GM06990 (cell line): ENCODE results near the gene CBX2.

Experiments
- DNase-seq: peaks from one replicate; pipeline ENCODE4 v3.0.0-alpha.2; 2011; ENCODE audit not compliant: insufficient read length; ENCODE audit errors: extremely low read depth
- H3K27me3 ChIP-seq: replicated peaks from 2 replicates; pipeline ENCODE4 v1.6.0; 2011; ENCODE audit warnings: low read length; ENCODE audit not compliant: control insufficient read depth, insufficient read depth
- H3K36me3 ChIP-seq: 2 replicates; pipeline ENCODE4 v1.5.1; 2011; ENCODE audit warnings: low read length; ENCODE audit not compliant: control insufficient read depth, insufficient read depth
- H3K4me3 ChIP-seq: replicated peaks from 2 replicates; pipeline ENCODE4 v1.5.1; 2011; ENCODE audit warnings: low read depth, mild to moderate bottlenecking, control low read depth, low read length
- TF ChIP-seq, protein P1 (sequence below): IDR thresholded peaks from 2 replicates; pipeline ENCODE4 v1.5.1; 2011; ENCODE audit warnings: low read length, control low read depth, mild to moderate bottlenecking, inconsistent platforms; ENCODE audit not compliant: insufficient read depth, poor library complexity, severe bottlenecking

Gene CBX2

DNA sequence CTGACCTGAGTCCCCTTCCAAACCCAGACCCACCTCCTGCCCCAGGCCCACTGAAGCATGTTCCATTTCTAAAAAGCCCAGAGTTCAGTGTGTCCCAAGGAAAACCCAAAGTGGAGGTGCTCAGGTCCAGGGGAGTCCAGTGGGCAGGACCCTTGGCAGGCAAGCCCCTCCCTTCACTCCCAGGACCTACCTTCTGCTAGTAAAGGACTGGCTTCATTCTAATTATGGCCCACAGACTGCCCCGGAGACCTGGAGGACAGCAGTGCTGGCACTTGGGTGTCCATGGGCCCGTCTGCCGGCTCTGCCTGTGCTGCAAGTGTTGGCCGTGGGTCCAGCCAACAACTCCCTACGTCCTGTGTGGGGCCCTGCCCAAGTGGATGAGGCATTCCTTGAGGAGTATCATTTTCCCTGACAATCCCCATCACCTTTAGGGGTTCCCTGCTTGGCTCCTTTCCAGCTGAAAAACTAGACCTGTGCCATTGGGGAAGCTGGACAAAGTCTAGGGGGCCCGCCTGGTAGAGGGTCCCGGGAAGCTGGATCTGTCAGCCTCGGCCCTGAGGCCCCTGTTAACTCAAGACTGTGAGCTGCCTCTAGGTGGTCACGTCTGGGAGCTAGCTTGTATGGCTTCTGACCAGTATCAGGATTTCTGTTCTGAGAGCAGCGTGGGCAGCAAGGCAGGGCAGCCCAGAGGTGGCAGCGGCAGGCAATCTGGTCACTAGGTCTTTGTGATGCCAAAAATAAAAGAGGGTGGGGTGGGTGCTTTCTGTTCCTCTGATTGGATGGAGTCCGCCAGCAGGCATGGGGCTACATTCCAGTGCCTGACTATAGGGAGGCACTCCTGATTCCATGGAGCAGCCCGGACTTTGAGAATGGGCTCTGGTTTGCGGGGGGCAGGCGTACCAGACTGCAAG lies 8.2 kb downstream of the CBX2 start:
- TF ChIP-seq, protein P1, sequence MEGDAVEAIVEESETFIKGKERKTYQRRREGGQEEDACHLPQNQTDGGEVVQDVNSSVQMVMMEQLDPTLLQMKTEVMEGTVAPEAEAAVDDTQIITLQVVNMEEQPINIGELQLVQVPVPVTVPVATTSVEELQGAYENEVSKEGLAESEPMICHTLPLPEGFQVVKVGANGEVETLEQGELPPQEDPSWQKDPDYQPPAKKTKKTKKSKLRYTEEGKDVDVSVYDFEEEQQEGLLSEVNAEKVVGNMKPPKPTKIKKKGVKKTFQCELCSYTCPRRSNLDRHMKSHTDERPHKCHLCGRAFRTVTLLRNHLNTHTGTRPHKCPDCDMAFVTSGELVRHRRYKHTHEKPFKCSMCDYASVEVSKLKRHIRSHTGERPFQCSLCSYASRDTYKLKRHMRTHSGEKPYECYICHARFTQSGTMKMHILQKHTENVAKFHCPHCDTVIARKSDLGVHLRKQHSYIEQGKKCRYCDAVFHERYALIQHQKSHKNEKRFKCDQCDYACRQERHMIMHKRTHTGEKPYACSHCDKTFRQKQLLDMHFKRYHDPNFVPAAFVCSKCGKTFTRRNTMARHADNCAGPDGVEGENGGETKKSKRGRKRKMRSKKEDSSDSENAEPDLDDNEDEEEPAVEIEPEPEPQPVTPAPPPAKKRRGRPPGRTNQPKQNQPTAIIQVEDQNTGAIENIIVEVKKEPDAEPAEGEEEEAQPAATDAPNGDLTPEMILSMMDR, result no peak
- DNase-seq, result no peak
- Histone ChIP-seq H3K27me3 (peaks cover 3% of the 10 kb centered on the region; the same call in 1 of the 2 replicates), H3K36me3 (no peaks in the 10 kb centered on the region), H3K4me3 (no peak overlapping the region)

DNA sequence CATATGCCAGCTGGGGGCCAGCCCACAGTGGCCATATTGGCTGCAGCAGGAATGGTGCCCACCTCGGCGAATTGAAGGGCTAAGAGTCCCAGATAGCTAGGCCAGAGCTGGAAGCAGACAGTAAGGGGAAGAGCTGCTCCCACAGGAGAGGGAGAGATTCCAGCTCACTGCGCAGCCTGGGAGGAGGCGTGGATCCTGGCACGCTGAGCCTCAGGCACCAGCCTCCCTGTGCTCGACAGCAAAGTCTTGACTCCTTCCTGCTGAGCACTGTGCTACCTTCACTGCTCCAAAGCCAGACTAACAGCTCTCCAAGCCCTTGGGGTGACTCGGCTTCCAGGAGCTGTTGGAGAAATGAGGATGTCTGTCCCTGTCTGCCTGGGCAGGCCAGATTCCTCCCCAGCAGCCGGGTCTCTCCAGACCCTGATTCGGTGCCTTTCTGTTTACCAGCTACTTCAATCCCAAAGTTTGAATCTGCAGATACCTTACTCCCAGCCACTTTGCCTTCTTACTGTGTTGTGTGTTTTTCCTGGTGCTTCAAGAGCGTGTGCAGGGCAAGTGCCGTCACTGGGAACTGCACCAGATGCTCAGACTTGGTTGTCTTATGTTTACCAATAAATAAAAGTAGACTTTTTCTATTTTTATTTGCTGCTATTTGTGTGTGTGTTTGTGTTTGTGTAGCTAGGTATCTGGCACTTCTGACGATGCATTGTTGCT lies 9.1 kb downstream of the CBX2 start:
- Histone ChIP-seq H3K36me3 (no peaks in the 10 kb centered on the region), H3K4me3 (no peak overlapping the region), H3K27me3 (peaks cover 3% of the 10 kb centered on the region; the same call in 1 of the 2 replicates)
- no peak for DNase-seq
- TF ChIP-seq, protein P1, result no peak

- no peak for DNase-seq
- TF ChIP-seq, protein P1, result no peak
- Histone ChIP-seq H3K36me3 (no peaks in the 10 kb centered on the region), H3K27me3 (peaks cover 3% of the 10 kb centered on the region; the same call in 1 of the 2 replicates), H3K4me3 (no peak overlapping the region)
Measured at GRCh38 chr17:79788455-79788854, 10.5 kb downstream of the CBX2 start.

DNA sequence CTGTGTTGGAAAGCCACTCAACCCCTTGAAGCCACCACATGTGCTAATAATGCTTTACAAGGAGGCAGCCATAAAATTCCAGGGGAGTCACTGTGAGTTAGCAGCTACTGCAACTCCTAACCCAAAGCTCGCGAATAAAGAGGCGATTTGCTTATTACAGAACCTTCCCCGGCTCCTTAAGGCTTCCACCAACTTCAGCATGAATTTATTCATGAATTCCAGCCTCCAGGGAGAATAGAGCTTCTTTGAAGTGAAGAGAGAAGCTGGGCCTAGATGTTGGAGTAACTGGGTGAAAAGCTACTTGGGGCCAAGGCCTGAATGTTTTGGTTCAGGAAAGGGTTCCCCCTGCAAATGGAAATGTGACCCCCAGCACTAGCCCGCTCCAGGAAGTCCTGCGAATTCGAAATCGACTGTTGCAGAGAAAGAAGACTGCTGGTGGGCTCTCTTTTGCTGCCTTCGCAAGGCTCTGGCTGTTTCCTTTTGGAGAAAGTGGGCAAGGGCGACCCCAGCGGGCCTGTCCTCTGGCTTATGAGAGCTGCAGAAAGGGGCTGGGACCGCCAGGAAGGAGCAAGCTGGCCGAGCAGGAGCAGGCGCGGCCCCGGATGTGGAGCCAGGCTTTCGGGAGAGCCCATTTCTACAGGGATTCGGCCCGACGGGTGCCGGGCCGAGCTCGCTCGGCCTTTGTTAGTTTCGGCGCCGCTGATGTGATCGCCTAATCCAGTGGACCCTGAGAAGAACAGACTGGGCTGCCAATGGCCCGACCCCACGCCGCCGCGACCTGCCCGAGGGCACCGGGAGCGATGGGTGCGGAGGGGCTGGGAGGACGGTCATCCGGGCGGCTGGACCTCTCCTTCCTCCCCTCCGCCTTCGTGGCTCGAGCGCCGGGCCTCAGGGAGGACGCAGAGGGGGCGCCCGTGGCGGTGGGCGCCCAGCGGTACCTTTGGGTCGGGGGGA lies 11.3 kb downstream of the CBX2 start:
- TF ChIP-seq, protein P1, result no peak
- Histone ChIP-seq H3K36me3 (no peaks in the 10 kb centered on the region), H3K4me3 (no peak overlapping the region), H3K27me3 (peaks cover 3% of the 10 kb centered on the region; the same call in 1 of the 2 replicates)
- DNase-seq, result no peak

- H3K4me3 ChIP-seq, result no peak overlapping the region
- DNase-seq, result peak; percentile 53
- H3K27me3 ChIP-seq, result peaks cover 3% of the 10 kb centered on the region; the same call in 1 of the 2 replicates
Measured at GRCh38 chr17:79789943-79790804, 12.2 kb downstream of the CBX2 start.

More at GRCh38 chr17:79789943-79790804, 12.2 kb downstream of the CBX2 start:
- no peaks in the 10 kb centered on the region for H3K36me3 ChIP-seq
- TF ChIP-seq, protein P1, result peak; percentile 43
